ENCODE results near the gene LHX1. TPM values are rescaled to one million over a fixed set of nuclear protein-coding genes. Genes with fewer than 3 reads are reported as not detected.

LHX1 gene
- total and polyA plus RNA-seq, 2 of the 8 experiments (the other 6 are each of a cell fraction or from before 2014, with no cell fraction given): 0.26 to 0.93 TPM

DNA sequence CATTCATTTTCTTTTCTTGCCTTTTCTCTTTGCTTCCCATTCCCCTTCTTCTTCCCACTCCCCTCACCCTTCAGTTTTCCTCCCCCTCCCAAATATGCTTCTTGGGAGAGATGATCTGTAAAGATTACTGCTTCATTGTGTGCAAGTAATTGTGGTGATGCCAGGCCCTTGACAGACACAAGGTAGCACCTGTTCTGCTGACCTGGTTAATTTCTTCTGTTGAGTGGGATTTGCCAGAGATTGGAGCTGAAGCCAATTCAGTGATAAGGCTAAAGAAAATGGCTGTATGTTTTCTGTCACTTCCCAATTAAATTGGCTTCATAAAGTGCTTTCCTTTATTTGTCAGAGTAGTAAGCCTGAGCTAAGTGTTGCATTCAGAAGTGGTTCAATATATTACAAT lies 56.0 kb downstream of the LHX1 start (continued):
- TF ChIP-seq, protein P1, sequence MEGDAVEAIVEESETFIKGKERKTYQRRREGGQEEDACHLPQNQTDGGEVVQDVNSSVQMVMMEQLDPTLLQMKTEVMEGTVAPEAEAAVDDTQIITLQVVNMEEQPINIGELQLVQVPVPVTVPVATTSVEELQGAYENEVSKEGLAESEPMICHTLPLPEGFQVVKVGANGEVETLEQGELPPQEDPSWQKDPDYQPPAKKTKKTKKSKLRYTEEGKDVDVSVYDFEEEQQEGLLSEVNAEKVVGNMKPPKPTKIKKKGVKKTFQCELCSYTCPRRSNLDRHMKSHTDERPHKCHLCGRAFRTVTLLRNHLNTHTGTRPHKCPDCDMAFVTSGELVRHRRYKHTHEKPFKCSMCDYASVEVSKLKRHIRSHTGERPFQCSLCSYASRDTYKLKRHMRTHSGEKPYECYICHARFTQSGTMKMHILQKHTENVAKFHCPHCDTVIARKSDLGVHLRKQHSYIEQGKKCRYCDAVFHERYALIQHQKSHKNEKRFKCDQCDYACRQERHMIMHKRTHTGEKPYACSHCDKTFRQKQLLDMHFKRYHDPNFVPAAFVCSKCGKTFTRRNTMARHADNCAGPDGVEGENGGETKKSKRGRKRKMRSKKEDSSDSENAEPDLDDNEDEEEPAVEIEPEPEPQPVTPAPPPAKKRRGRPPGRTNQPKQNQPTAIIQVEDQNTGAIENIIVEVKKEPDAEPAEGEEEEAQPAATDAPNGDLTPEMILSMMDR (IDR thresholded peaks at IDR 0.05; ENCODE audit: control extremely low read depth in 1 of 3, insufficient read depth in 1 of 3, low read depth in 1 of 3, low read length in 3 of 3): no peak
- TF ChIP-seq, protein P2, sequence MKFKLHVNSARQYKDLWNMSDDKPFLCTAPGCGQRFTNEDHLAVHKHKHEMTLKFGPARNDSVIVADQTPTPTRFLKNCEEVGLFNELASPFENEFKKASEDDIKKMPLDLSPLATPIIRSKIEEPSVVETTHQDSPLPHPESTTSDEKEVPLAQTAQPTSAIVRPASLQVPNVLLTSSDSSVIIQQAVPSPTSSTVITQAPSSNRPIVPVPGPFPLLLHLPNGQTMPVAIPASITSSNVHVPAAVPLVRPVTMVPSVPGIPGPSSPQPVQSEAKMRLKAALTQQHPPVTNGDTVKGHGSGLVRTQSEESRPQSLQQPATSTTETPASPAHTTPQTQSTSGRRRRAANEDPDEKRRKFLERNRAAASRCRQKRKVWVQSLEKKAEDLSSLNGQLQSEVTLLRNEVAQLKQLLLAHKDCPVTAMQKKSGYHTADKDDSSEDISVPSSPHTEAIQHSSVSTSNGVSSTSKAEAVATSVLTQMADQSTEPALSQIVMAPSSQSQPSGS (IDR thresholded peaks at IDR 0.05; ENCODE audit: low read length): no peak
- TF ChIP-seq SAP30 (IDR thresholded peaks at IDR 0.05; ENCODE audit: insufficient read depth, insufficient replicate concordance, low read length) (no peak), RAD21 (IDR thresholded peaks at IDR 0.05 in 1 of 2, conservative IDR thresholded peaks at IDR 0.05 in 1 of 2; ENCODE audit: low read depth in 2 of 2, low read length in 2 of 2) (no peak), BCL11A (IDR thresholded peaks at IDR 0.05; ENCODE audit: low read depth in 2 of 2, low read length in 2 of 2) (no peak), TEAD4 (IDR thresholded peaks at IDR 0.05; ENCODE audit: low read depth, low read length) (no peak), EGR1 (IDR thresholded peaks at IDR 0.05; ENCODE audit: borderline replicate concordance, low read depth, low read length) (no peak)

Small RNA genes within 50 kb of the gene (small RNA-seq; reads per million reads assigned to genes)
- gene AC243773.2 (ENCODE audit: insufficient read depth): not detected

Other genes starting within 250 kb of the LHX1 start
- gene AATF, start 11.5 kb downstream of the LHX1 start, total RNA-seq (2021; fragmentation: NEBNext Ultra II Directional; extraction: Animal tissue kit (Norgen Biotek cat#: 25700)): 62.8 and 67.7 TPM in 2 replicates
- 20.1 and 23.7 TPM in 2 replicates for gene AATF, start 11.5 kb downstream of the LHX1 start, polyA plus RNA-seq (2011; rRNA removed)

All from H1 (cell line).